Putamen (tissue), 1 donor: ENCODE measurements around the gene SUB1.
A peak's percentile ranks its signal among the peaks of the same experiment; 100 is the strongest.

Experiments used
- DNase-seq: peaks from one replicate; pipeline ENCODE4 v3.0.0-alpha.2; 2016; ENCODE audit warnings: low spot score

SUB1 gene

DNA sequence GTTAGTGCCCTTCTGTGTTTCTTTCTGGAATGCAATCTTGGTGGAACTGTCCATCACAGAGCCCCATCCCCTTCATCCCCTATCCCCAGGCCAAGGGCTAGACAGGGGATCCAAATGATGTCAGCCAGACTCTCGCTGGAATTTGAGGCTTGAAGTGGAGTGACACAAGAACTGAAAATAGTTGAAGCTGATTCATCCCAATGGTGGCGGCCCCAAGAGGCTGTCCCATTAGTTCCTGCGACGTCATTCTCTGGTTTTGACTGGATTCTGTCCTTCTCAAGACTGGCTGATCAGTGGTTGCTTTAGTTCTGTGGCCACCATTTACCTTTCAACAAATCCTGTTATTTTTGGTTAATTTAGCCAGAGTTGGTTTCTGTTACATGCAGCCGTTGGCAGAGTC, 59.9 kb downstream of the SUB1 start:
- no peak for DNase-seq

DNA sequence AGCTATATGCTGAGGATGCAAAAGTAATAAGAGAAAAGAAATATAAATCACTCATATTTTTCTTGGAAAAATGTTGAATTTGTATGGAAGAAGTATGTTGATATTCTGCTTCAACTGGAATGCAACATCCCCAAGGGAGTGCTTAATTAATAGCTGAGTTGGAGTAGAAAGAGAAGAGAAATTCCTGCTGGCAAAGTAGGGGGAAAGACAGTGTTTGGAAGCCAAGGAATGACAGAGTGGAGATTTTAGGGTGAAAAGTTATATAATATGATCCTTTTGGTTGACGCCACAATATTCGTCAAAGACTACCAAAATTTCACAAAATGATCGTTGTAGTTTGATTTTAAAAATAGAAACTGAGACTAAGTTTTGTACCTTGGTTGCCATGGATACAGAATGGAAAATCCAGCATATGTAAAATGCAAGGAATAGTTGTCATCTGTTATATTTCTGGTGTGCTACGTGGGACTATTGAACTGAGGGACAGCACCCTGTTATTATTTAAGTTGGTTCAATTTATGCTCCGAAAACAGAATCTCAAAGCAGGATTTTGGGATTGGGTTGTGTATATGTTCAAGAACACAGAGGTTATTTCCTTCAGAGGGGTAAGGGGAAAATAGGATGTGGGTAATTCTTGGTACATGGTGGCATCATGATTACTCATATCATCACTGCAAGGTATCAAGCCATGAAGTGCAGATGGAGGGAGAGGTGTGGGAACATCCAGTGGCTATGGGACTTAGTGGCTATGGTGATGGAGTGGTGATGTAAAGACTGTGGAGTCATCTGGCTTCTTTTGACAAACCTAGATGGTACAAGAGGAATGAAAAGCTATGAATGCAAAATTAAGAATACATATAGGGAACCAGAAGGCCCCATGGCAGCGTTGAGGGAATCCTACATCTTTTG, 61.0 kb downstream of the SUB1 start:
- DNase-seq: peak; percentile 44

DNA sequence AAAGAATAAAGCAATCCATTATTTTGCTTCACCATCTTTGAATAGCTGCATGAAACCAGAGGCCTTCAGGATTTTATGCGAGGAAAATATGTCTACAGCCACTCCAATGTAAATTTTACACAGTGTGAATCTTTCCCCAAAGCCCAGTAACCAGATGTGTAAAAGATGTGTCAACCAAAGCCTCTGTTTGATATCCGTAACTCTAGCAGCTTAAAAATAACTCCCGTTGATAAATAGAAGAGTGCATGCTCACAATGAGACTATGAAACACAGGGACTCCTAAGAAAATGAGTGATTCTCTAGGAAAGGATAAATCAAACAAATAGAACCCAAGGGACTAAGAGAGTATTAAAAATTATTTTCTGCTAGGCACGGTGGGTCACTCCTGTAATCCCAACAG, 65.7 kb downstream of the SUB1 start:
- DNase-seq: no peak

DNA sequence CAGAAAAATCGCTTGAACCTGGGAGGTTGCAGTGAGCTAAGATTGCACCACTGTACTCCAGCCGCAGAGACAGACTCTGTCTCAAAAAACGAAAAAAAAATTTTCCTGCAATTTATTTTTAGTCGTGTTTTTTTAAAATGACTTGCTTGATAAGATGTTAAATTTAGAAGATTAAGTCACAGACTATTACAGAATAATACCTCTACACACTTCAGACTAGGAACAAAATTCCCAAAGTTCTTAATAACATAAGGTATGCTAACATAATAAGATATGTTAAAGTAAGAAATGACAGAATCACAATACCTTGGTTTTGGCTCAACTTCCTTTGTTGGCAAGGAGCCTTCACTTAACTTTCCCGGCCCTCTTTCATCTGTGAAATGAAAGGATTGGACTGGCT, 66.3 kb downstream of the SUB1 start:
- peak; percentile 7 for DNase-seq
